SU-DHL-6 (cell line): ENCODE data around the gene PCSK2.

Source experiments
- H2AFZ ChIP-seq: fragments of 200-600 bp; sonication (generic); 2 replicates; pipeline ENCODE4 v1.6.1; 2014; ENCODE audit warnings: low read depth, mild to moderate bottlenecking, moderate library complexity, mixed read lengths, antibody characterized with exemption, low read length; ENCODE audit not compliant: severe bottlenecking
- H3F3A ChIP-seq: fragments of 200-600 bp; shearing (Covaris generic); 2 replicates; pipeline ENCODE4 v1.6.0; 2016; ENCODE audit warnings: antibody characterized with exemption, mild to moderate bottlenecking; ENCODE audit not compliant: insufficient read depth
- H3K27ac ChIP-seq: fragments of 200-600 bp; sonication (generic); 2 replicates; pipeline ENCODE4 v1.5.1; 2016; ENCODE audit warnings: low read depth, mild to moderate bottlenecking, low read length, moderate library complexity, mixed read lengths
- H3K27me3 ChIP-seq: fragments of 200-600 bp; sonication (generic), shearing (Covaris generic); 2 replicates; pipeline ENCODE4 v1.6.0; 2014; ENCODE audit warnings: mild to moderate bottlenecking, low read length
- H3K36me3 ChIP-seq: fragments of 200-600 bp; sonication (generic); 2 replicates; pipeline ENCODE4 v1.6.1; 2014; ENCODE audit warnings: mild to moderate bottlenecking, low read length, mixed read lengths
- H3K4me2 ChIP-seq: fragments of 300-600, 200-600 bp; shearing (Covaris generic), sonication (generic); 2 replicates; pipeline ENCODE4 v1.6.0; 2014; ENCODE audit warnings: low read length, low read depth, mild to moderate bottlenecking; ENCODE audit not compliant: poor library complexity, severe bottlenecking
- H3K4me3 ChIP-seq: fragments of 200-600 bp; sonication (generic); 2 replicates; pipeline ENCODE4 v1.5.1; 2014; ENCODE audit warnings: antibody characterized with exemption, low read length, mild to moderate bottlenecking, mixed read lengths; ENCODE audit not compliant: insufficient read depth, poor library complexity, severe bottlenecking
- H3K79me2 ChIP-seq: fragments of 200-600 bp; sonication (generic); 2 replicates; pipeline ENCODE4 v1.6.1; 2014; ENCODE audit warnings: mild to moderate bottlenecking, low read length, moderate library complexity; ENCODE audit not compliant: insufficient read depth
- H3K9ac ChIP-seq: fragments of 200-600 bp; sonication (generic); 2 replicates; pipeline ENCODE4 v1.7.0; 2014; ENCODE audit warnings: mild to moderate bottlenecking, low read length
- H3K9me2 ChIP-seq: fragments of 200-600 bp; sonication (generic); replicated peaks from 2 replicates; pipeline ENCODE4 v1.6.1; 2014; ENCODE audit warnings: low read length; ENCODE audit not compliant: insufficient read depth
- H3K9me3 ChIP-seq: fragments of 200-600 bp; sonication (generic); 2 replicates; pipeline ENCODE4 v1.6.1; 2014; ENCODE audit warnings: low read length, mixed read lengths; ENCODE audit not compliant: insufficient read depth
- H4K20me1 ChIP-seq: fragments of 200-600 bp; sonication (generic); 2 replicates; pipeline ENCODE4 v1.6.1; 2014; ENCODE audit warnings: low read depth, mild to moderate bottlenecking, antibody characterized with exemption, low read length, moderate library complexity, mixed read lengths
- EZH2phosphoT487 ChIP-seq: fragments of 200-600 bp; sonication (generic), shearing (Covaris generic); conservative IDR thresholded peaks from 2 replicates; pipeline ENCODE4 v1.6.1; 2018; ENCODE audit warnings: mild to moderate bottlenecking, antibody characterized with exemption, low read length, moderate library complexity, mixed read lengths
- TF ChIP-seq, protein P1 (sequence below): fragments of 200-600 bp; sonication (generic); IDR thresholded peaks from one replicate; pipeline ENCODE4 v1.5.1; 2017; ENCODE audit warnings: antibody characterized with exemption, mild to moderate bottlenecking, low read length, moderate library complexity; ENCODE audit not compliant: insufficient read depth, poor library complexity, severe bottlenecking

The PCSK2 gene

DNA sequence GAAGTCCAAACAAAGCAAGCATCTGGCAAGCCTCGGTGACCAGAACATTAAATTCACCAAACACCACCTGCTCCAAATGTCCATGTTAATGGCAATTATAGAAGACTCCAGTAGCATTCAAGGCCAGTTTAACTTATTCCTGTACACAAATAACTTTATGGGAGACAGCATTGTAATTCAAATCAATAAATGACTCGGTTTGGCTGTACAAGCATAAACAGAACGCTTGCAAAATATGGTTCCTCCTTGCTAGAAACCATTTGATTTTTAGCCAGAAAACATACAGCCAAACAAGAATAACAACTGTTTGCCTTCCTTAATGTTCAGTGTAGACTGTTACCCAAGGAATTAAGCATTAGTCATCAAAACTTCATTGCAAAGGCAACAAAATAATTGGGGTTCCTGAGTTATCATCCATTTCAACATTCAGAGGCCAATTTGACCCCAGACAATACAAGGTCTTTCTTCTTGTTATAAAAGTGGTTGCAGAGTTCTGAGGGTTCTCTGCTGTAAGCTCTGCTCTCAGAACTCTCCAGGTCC lies 179.3 kb downstream of the PCSK2 start:
- H3F3A ChIP-seq: no peaks in the 10 kb centered on the region
- H3K27ac ChIP-seq: no peak overlapping the region
- TF ChIP-seq, protein P1, sequence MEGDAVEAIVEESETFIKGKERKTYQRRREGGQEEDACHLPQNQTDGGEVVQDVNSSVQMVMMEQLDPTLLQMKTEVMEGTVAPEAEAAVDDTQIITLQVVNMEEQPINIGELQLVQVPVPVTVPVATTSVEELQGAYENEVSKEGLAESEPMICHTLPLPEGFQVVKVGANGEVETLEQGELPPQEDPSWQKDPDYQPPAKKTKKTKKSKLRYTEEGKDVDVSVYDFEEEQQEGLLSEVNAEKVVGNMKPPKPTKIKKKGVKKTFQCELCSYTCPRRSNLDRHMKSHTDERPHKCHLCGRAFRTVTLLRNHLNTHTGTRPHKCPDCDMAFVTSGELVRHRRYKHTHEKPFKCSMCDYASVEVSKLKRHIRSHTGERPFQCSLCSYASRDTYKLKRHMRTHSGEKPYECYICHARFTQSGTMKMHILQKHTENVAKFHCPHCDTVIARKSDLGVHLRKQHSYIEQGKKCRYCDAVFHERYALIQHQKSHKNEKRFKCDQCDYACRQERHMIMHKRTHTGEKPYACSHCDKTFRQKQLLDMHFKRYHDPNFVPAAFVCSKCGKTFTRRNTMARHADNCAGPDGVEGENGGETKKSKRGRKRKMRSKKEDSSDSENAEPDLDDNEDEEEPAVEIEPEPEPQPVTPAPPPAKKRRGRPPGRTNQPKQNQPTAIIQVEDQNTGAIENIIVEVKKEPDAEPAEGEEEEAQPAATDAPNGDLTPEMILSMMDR: no peak
- no peak for TF ChIP-seq EZH2phosphoT487
- H3K9me2 ChIP-seq: no peaks in the 10 kb centered on the region
- H2AFZ ChIP-seq: no peak overlapping the region
- no peak overlapping the region for H3K4me3 ChIP-seq
- no peaks in the 10 kb centered on the region for H3K79me2 ChIP-seq
- H3K9ac ChIP-seq: no peak overlapping the region
- no peaks in the 10 kb centered on the region for H3K9me3 ChIP-seq
- no peaks in the 10 kb centered on the region for H4K20me1 ChIP-seq
- H3K36me3 ChIP-seq: no peaks in the 10 kb centered on the region
- no peak overlapping the region for H3K4me2 ChIP-seq
- H3K27me3 ChIP-seq: peaks cover 3% of the 10 kb centered on the region; the same call in 1 of the 2 replicates

DNA sequence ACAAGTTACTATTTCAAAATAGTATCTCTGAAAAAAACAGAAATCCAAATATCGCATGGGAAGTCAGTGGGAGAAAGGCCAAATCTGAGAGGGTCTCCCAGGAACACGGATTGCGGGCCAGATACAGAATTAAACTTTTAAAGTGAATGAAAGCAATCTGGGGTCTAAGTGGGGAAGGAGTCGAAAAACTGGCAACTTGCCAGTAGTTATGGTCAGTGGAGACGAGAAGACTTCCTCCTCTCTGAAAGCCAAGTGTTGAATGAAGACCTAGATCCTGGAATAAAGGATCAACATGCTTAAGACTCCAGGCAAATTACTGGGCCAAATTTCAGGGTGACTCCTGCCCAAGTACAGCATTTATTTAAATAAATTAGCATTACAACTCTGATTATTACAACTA lies 180.7 kb downstream of the PCSK2 start:
- Histone ChIP-seq H3K9ac (no peak overlapping the region), H3K27me3 (peaks cover 3% of the 10 kb centered on the region; the same call in 1 of the 2 replicates), H3K4me2 (no peak overlapping the region), H3K27ac (no peak overlapping the region), H3K9me2 (no peaks in the 10 kb centered on the region), H2AFZ (no peak overlapping the region), H3F3A (no peaks in the 10 kb centered on the region), H3K4me3 (no peak overlapping the region), H3K9me3 (no peaks in the 10 kb centered on the region), H4K20me1 (no peaks in the 10 kb centered on the region), H3K79me2 (no peaks in the 10 kb centered on the region), H3K36me3 (no peaks in the 10 kb centered on the region)
- TF ChIP-seq EZH2phosphoT487: no peak
- TF ChIP-seq, protein P1: no peak

DNA sequence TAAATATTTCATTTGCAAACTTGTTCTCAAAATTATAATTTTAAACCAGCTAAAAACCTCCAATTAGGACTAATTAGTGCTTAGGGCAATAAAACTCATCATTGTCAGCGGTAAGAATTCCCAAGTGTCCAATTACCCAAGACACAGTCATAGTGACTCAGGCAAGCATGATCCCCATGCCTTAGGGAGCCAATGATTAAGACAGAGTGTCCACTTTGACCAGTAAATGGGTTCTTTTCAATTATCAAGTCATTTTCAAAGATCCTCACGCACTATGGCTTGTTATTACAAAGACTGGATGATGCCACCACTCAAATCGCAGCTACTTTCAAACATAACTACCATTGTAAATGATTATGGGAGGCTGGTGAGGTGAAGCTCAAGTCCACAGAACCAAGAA lies 190.4 kb downstream of the PCSK2 start:
- Histone ChIP-seq H3K36me3 (no peaks in the 10 kb centered on the region), H3F3A (no peaks in the 10 kb centered on the region), H4K20me1 (no peaks in the 10 kb centered on the region), H3K9ac (no peak overlapping the region), H3K9me3 (no peaks in the 10 kb centered on the region), H3K27ac (no peak overlapping the region), H3K9me2 (no peaks in the 10 kb centered on the region), H3K79me2 (no peaks in the 10 kb centered on the region), H3K4me3 (no peak overlapping the region), H2AFZ (no peak overlapping the region), H3K27me3 (no peaks in the 10 kb centered on the region), H3K4me2 (no peak overlapping the region)
- no peak for TF ChIP-seq EZH2phosphoT487
- TF ChIP-seq, protein P1: no peak

DNA sequence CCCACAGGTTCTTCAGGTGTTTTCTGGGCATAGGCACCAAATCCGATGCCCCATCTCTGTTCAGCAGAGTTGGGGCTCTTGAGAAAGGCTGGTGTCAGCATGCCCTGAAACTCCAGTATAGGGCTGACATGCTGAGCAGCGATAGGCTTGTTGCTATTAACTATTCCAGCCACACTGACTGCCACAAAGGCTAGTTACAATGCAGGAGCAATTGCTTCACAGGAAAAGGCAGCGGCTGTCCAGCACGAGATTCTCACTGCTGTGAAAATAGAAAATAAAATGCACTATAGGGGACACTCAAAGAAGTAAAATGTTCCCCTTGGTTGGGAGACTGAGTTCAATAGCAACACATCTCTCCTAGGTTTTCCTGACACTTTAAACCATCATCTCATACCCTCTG lies 191.9 kb downstream of the PCSK2 start:
- Histone ChIP-seq H2AFZ (no peak overlapping the region), H3K9me3 (no peaks in the 10 kb centered on the region), H3K4me3 (no peak overlapping the region), H3K36me3 (no peaks in the 10 kb centered on the region), H3K4me2 (no peak overlapping the region), H3K79me2 (no peaks in the 10 kb centered on the region), H4K20me1 (no peaks in the 10 kb centered on the region), H3F3A (no peaks in the 10 kb centered on the region), H3K27ac (no peak overlapping the region), H3K9me2 (no peaks in the 10 kb centered on the region), H3K27me3 (no peaks in the 10 kb centered on the region), H3K9ac (no peak overlapping the region)
- TF ChIP-seq, protein P1: no peak
- no peak for TF ChIP-seq EZH2phosphoT487
